ENCODE data around the gene HSPG2. TPM values are rescaled to one million over a fixed set of nuclear protein-coding genes. Genes with fewer than 3 reads are reported as not detected.

HSPG2 gene
- total and polyA plus RNA-seq, 9 of the 15 experiments (the other 6 are each of a cell fraction or from before 2014, with no cell fraction given), result 0.14 to 160 (median 15.7) TPM

DNA sequence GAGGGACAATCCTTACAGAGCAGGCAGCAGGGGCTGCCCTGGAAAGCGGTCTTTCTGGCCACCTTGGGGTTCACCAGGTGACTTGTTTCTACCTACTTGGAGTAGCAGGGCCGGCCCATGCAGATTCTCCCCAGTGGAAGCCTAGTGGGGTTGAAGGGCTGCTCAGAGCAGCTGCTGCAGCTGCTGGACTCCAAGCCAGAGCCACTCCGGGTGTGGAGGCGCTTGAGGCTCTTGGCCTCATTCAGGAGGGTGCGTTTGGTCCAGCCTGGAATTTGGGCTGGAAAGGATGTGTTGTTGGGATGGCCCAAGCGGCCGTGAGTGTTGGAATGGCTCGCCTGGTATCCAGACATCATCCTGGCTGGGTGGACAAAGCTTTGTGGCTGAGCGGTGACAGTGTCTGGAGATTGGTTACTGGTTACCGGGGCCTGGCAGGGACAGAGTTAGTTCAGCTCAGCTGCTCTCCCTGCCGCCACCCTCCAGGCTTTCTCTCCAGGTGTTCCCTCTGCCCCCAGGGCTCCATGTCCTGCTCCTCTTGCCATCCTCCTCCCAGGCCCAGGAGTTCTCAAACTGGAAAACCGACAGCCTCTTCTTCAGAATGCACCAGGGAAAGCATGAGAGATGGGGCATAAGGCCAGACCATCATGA lies 14.2 kb upstream of the HSPG2 start (continued):
- no peak for TF ChIP-seq MTF1 (CRISPR knock-in tag; IDR thresholded peaks at IDR 0.05; ENCODE audit: borderline replicate concordance)

DNA sequence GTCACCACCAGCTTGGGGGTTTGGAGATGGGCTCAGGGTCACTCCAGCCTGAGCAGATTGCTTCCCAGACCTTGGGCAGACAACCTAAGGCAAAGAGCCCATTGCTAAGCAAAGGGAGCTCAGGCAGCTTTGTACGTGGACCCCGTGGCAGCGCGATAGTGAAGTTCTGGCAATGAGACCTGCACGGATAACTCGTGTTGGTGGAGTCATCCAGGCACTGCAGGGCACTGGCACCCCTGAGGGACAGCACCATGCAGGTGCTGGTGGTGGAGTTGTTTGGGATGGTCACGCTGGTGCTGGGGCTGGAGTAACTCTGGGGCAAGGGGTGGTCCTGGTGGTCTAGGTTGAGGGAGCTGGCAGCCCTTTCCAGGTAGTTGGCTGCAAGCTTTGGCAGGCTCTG lies 13.6 kb upstream of the HSPG2 start:
- WGBS (ENCODE audit: insufficient coverage, low coverage, missing lambda C conversion rate), result 68% methylated on average over 7 of the region's 7 CpGs
- Histone ChIP-seq H3K4me3 (no peak overlapping the region), H3K36me3 (ENCODE audit: control insufficient read depth, insufficient read depth, low read length) (no peaks in the 10 kb centered on the region), H3K4me1 (replicated peaks in 1 of 2; ENCODE audit: control insufficient read depth in 2 of 2, insufficient read depth in 2 of 2, low read length in 2 of 2) (peaks cover 3 to 14% of the 10 kb centered on the region in 2 experiments), H3K9ac (ENCODE audit: insufficient read depth in 1 of 2, low read depth in 2 of 2, low read length in 2 of 2) (peak overlapping the region in 1 of 2 experiments; percentile 77; a peak in 2 of 4 replicates), H3K9me1 (ENCODE audit: control insufficient read depth, insufficient read depth, low read length) (no peaks in the 10 kb centered on the region), H2AFZ (ENCODE audit: low read depth, low read length) (no peak overlapping the region), H3K27me3 (ENCODE audit: control insufficient read depth in 2 of 2, insufficient read depth in 2 of 2, low read length in 2 of 2) (no peaks in the 10 kb centered on the region), H3K4me2 (ENCODE audit: insufficient read depth, low read length) (no peak overlapping the region), H3K9me3 (replicated peaks; ENCODE audit: control insufficient read depth, insufficient read depth, low read depth, low read length) (no peaks in the 10 kb centered on the region), H4K20me1 (replicated peaks; ENCODE audit: control insufficient read depth, insufficient read depth, low read length) (no peaks in the 10 kb centered on the region), H3K79me2 (ENCODE audit: control insufficient read depth, insufficient read depth, low read length) (no peaks in the 10 kb centered on the region), H3K27ac (ENCODE audit: extremely low read depth, low read depth, low read length) (no peak overlapping the region)
- ATAC-seq (no peak), DNase-seq (ENCODE audit: extremely low read depth in 1 of 4, low spot score in 3 of 4) (no peak), FAIRE-seq (no peak)
- ChIA-PET CTCF (ENCODE audit: low intra/inter-chr PET ratio) (no interaction called here), POLR2A (interaction anchor here (0.6 to 3.3 kb wide), 5 partner anchors 11 to 650 kb away, joined by 3 to 10 read pairs (median 3); no protein-coding TSS in a partner anchor)
- intact Hi-C loops (cut with micrococcal nuclease), result no loop called here
- BruUV-seq (replicated peaks), result no TSS peak
- in situ Hi-C loops (cut with MboI), result no loop called here
- TF ChIP-seq, protein P1, sequence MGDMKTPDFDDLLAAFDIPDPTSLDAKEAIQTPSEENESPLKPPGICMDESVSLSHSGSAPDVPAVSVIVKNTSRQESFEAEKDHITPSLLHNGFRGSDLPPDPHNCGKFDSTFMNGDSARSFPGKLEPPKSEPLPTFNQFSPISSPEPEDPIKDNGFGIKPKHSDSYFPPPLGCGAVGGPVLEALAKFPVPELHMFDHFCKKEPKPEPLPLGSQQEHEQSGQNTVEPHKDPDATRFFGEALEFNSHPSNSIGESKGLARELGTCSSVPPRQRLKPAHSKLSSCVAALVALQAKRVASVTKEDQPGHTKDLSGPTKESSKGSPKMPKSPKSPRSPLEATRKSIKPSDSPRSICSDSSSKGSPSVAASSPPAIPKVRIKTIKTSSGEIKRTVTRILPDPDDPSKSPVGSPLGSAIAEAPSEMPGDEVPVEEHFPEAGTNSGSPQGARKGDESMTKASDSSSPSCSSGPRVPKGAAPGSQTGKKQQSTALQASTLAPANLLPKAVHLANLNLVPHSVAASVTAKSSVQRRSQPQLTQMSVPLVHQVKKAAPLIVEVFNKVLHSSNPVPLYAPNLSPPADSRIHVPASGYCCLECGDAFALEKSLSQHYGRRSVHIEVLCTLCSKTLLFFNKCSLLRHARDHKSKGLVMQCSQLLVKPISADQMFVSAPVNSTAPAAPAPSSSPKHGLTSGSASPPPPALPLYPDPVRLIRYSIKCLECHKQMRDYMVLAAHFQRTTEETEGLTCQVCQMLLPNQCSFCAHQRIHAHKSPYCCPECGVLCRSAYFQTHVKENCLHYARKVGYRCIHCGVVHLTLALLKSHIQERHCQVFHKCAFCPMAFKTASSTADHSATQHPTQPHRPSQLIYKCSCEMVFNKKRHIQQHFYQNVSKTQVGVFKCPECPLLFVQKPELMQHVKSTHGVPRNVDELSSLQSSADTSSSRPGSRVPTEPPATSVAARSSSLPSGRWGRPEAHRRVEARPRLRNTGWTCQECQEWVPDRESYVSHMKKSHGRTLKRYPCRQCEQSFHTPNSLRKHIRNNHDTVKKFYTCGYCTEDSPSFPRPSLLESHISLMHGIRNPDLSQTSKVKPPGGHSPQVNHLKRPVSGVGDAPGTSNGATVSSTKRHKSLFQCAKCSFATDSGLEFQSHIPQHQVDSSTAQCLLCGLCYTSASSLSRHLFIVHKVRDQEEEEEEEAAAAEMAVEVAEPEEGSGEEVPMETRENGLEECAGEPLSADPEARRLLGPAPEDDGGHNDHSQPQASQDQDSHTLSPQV (IDR thresholded peaks at IDR 0.05), result no peak
- TF ChIP-seq HDAC8 (tag; IDR thresholded peaks at IDR 0.05) (no peak), ZNF3 (CRISPR knock-in tag; IDR thresholded peaks at IDR 0.05) (no peak), ERF (CRISPR knock-in tag; IDR thresholded peaks at IDR 0.05) (no peak), ILK (tag; IDR thresholded peaks at IDR 0.05; ENCODE audit: borderline replicate concordance, low read depth) (no peak), TRIM24 (IDR thresholded peaks at IDR 0.05) (no peak), CBFB (CRISPR knock-in tag; IDR thresholded peaks at IDR 0.05) (no peak), GABPB1 (CRISPR knock-in tag; IDR thresholded peaks at IDR 0.05) (no peak), SMAD1 (IDR thresholded peaks at IDR 0.05; ENCODE audit: low read depth, low read length, partially characterized antibody) (no peak)
- TF ChIP-seq, protein P2, sequence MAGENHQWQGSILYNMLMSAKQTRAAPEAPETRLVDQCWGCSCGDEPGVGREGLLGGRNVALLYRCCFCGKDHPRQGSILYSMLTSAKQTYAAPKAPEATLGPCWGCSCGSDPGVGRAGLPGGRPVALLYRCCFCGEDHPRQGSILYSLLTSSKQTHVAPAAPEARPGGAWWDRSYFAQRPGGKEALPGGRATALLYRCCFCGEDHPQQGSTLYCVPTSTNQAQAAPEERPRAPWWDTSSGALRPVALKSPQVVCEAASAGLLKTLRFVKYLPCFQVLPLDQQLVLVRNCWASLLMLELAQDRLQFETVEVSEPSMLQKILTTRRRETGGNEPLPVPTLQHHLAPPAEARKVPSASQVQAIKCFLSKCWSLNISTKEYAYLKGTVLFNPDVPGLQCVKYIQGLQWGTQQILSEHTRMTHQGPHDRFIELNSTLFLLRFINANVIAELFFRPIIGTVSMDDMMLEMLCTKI (IDR thresholded peaks at IDR 0.05; ENCODE audit: partially characterized antibody), result no peak
- TF ChIP-seq, protein P3, sequence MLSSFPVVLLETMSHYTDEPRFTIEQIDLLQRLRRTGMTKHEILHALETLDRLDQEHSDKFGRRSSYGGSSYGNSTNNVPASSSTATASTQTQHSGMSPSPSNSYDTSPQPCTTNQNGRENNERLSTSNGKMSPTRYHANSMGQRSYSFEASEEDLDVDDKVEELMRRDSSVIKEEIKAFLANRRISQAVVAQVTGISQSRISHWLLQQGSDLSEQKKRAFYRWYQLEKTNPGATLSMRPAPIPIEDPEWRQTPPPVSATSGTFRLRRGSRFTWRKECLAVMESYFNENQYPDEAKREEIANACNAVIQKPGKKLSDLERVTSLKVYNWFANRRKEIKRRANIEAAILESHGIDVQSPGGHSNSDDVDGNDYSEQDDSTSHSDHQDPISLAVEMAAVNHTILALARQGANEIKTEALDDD (IDR thresholded peaks at IDR 0.05), result no peak
- TF ChIP-seq, protein P4, sequence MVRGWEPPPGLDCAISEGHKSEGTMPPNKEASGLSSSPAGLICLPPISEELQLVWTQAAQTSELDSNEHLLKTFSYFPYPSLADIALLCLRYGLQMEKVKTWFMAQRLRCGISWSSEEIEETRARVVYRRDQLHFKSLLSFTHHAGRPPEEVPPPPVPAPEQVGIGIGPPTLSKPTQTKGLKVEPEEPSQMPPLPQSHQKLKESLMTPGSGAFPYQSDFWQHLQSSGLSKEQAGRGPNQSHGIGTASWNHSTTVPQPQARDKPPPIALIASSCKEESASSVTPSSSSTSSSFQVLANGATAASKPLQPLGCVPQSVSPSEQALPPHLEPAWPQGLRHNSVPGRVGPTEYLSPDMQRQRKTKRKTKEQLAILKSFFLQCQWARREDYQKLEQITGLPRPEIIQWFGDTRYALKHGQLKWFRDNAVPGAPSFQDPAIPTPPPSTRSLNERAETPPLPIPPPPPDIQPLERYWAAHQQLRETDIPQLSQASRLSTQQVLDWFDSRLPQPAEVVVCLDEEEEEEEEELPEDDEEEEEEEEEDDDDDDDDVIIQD (CRISPR knock-in tag; IDR thresholded peaks at IDR 0.05), result no peak
